Cerebellar cortex (tissue), 1 donor: ENCODE data around the gene RNF220.
A peak's percentile ranks its signal among the peaks of the same experiment; 100 is the strongest.
"Not testable (repeated sequence)": the region's sequence is repeated elsewhere in the genome, so short reads cannot be mapped to it uniquely, and the experiment has no call there.

Source experiments
- DNase-seq: peaks from one replicate; pipeline ENCODE4 v3.0.0-alpha.2; 2015; ENCODE audit warnings: low spot score

RNF220 gene

GRCh38 chr1:44496541-44497171, 91.6 kb downstream of the RNF220 start:
- DNase-seq: no peak

- no peak for DNase-seq
Observed at GRCh38 chr1:44497422-44498170, 92.5 kb downstream of the RNF220 start.

- no peak for DNase-seq
Observed at GRCh38 chr1:44499306-44499705, 94.3 kb downstream of the RNF220 start.

GRCh38 chr1:44500181-44501046, 95.4 kb downstream of the RNF220 start:
- DNase-seq: peak; percentile 37

GRCh38 chr1:44501047-44501890, 96.2 kb downstream of the RNF220 start:
- DNase-seq: peak; percentile 32

- not testable (repeated sequence) for DNase-seq
Observed at GRCh38 chr1:44502823-44503222, 97.8 kb downstream of the RNF220 start.

GRCh38 chr1:44503625-44504024, 98.6 kb downstream of the RNF220 start:
- no peak for DNase-seq

- DNase-seq: peak; percentile 87
Observed at GRCh38 chr1:44505210-44505993, 100.3 kb downstream of the RNF220 start.

- no peak for DNase-seq
Observed at GRCh38 chr1:44507490-44508396, 102.7 kb downstream of the RNF220 start.

- no peak for DNase-seq
Observed at GRCh38 chr1:44508397-44508745, 103.3 kb downstream of the RNF220 start.

- no peak for DNase-seq
Observed at GRCh38 chr1:44511363-44511762, 106.3 kb downstream of the RNF220 start.

- DNase-seq: no peak
Observed at GRCh38 chr1:44511769-44512168, 106.7 kb downstream of the RNF220 start.

GRCh38 chr1:44512313-44512885, 107.3 kb downstream of the RNF220 start:
- DNase-seq: peak; percentile 72

- DNase-seq: no peak
Observed at GRCh38 chr1:44513111-44513510, 108.1 kb downstream of the RNF220 start.

GRCh38 chr1:44514673-44515072, 109.6 kb downstream of the RNF220 start:
- no peak for DNase-seq

- no peak for DNase-seq
Observed at GRCh38 chr1:44515416-44515815, 110.4 kb downstream of the RNF220 start.

- DNase-seq: no peak
Observed at GRCh38 chr1:44519035-44519676, 114.1 kb downstream of the RNF220 start.

GRCh38 chr1:44521378-44522080, 116.5 kb downstream of the RNF220 start:
- no peak for DNase-seq
